ENCODE results near the gene PRSS1.

- no peak for TF ChIP-seq CTCF (conservative IDR thresholded peaks at IDR 0.05; ENCODE audit: low read depth, low read length)
- no peak for TF ChIP-seq EZH2 (IDR thresholded peaks at IDR 0.05; ENCODE audit: borderline replicate concordance, low read depth, low read length, poor library complexity, severe bottlenecking)
These were observed 8.5 kb upstream of the PRSS1 start for GRCh38 chr7:142740786-142741185.

All from A673 (cell line).